GM12865 (cell line): ENCODE data around the gene NOL7.

ENCODE experiments used
- DNase-seq: peaks from one replicate; pipeline ENCODE4 v3.0.0; 2010; ENCODE audit warnings: low read depth
- H3K4me3 ChIP-seq: 2 replicates; pipeline ENCODE4 v1.5.1; 2011; ENCODE audit warnings: mild to moderate bottlenecking, low read depth, low read length, control low read depth
- TF ChIP-seq, protein P1 (sequence below): IDR thresholded peaks from 2 replicates; pipeline ENCODE4 v1.5.1; 2011; ENCODE audit warnings: low read length, control low read depth, low read depth, inconsistent platforms; ENCODE audit not compliant: insufficient read depth; ENCODE audit errors: missing control alignments

Gene NOL7

DNA sequence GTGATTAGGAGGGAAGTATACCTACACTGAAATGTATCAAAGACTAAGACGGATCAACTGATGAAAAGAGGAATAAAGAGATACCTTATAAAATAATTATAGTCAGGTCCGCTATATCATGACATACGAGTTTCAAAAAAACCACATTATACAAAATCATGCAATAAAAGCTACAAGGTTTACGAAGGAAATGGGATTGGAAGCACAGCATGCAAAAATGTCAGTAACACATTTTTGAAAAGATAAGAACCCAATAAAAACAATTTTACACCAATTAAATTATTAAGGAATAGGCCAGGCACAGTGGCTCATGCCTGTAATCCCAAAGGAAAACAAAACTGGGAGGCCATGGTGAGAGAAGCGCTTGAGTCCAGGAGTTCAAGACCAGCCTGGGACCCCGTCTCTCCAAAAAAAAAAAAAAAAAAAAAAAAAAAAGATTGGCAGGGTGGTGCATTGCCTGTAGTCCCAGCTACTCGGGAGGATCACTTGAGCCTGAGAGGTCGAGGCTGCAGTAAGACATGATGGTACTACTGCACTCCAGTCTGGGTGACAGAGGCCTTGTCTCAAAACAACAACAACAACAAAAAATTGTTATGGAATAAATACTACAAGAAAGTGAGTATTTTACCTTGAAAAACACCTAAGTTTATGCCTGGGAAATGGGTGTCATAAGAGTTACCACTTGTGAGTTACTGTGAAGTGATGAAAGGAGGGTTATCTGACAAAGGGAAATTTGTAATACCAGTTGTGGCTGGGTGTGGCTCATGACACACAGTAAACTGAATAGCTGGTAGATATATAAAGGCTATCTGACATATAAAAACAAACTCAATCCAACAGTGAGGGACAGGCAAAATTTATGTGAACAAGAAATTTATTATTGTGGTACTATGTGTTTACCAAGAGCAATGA, 51.3 kb downstream of the NOL7 start:
- no peak overlapping the region for H3K4me3 ChIP-seq
- DNase-seq: no peak
- TF ChIP-seq, protein P1, sequence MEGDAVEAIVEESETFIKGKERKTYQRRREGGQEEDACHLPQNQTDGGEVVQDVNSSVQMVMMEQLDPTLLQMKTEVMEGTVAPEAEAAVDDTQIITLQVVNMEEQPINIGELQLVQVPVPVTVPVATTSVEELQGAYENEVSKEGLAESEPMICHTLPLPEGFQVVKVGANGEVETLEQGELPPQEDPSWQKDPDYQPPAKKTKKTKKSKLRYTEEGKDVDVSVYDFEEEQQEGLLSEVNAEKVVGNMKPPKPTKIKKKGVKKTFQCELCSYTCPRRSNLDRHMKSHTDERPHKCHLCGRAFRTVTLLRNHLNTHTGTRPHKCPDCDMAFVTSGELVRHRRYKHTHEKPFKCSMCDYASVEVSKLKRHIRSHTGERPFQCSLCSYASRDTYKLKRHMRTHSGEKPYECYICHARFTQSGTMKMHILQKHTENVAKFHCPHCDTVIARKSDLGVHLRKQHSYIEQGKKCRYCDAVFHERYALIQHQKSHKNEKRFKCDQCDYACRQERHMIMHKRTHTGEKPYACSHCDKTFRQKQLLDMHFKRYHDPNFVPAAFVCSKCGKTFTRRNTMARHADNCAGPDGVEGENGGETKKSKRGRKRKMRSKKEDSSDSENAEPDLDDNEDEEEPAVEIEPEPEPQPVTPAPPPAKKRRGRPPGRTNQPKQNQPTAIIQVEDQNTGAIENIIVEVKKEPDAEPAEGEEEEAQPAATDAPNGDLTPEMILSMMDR: no peak

DNA sequence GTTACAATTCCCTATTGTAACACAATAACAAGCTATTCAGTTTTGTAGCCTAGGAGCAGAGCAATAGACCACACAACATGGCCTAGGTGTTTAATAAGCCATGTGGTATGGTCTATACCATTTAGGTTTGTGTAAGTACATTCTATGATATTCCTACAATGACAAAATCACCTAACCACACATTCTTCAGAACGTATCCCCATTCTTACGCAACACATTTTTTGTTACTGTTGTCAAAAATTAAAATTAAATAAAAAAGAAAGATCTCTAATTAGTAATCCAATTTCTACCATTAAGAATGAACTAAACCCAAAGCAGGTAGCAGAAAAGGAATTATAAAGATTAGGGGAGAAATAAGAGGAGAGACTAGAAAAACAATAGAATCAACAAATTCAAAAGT, 52.5 kb downstream of the NOL7 start:
- DNase-seq: no peak
- H3K4me3 ChIP-seq: no peak overlapping the region
- TF ChIP-seq, protein P1: no peak

DNA sequence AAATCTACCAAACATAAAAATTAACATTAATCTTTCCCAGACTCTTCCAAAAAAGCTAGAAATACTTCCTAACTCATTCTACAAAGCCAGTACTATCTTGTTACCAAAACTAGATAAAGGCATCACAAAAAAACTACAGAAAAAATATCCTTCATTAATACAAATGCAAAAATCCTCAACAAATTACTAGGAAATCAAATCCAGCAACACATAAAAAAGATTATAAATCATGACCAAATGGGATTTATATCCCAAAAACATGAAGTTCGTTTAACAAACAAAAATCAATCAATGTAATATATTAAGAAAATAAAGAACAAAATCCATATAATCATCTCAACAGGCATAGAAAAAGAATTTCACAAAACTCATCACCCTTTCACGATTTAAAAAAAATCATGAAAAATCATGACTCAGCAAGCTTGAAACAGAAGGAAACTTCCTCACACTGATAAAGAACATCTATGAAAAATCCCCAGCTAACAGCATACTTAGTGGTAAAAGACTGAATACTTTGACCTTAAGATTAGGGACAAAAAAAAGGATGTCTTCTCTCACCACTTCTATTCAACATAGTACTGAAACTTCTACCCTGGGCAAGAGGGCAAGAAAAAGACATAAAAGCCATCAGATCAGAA, 53.3 kb downstream of the NOL7 start:
- TF ChIP-seq, protein P1: no peak
- DNase-seq: peak; percentile 65
- H3K4me3 ChIP-seq: no peak overlapping the region

DNA sequence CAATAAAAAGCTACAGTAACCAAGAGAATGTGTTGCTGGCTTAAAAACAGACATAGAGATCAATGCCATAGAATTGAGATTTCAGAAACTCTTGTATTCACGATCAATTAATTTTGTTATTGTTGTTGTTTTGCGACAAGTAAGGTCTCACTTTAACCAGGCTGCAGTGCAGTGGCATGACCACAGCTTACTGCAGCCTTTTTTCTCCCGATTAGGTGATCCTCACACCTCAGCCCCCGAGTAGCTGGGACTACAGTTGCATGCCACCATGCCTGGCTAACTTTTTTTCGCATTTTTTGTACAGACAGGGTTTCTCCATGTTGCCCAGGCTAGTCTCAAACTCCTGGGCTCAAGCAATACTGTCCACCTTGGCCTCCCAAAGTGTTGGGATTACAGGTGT, 54.3 kb downstream of the NOL7 start:
- H3K4me3 ChIP-seq: no peak overlapping the region
- DNase-seq: no peak
- TF ChIP-seq, protein P1: no peak
